ENCODE results near the gene TIAM2. TPM values are rescaled to one million over a fixed set of nuclear protein-coding genes. Genes with fewer than 3 reads are reported as not detected.

The TIAM2 gene
- total and polyA plus RNA-seq, 10 of the 15 experiments (the other 5 are each of a cell fraction or from before 2014, with no cell fraction given): 1.1 to 10.5 (median 2.3) TPM

GRCh38 chr6:155171109-155171746, 176.1 kb downstream of the TIAM2 start (continued):
- TF ChIP-seq ZNF622 (IDR thresholded peaks at IDR 0.05) (no peak), CEBPB (IDR thresholded peaks at IDR 0.05; ENCODE audit: borderline replicate concordance in 1 of 2, low read depth in 2 of 2, low read length in 2 of 2) (no peak), SUPT20H (IDR thresholded peaks at IDR 0.05; ENCODE audit: borderline replicate concordance, control insufficient read depth, low read depth, low read length) (no peak), IRF4 (IDR thresholded peaks at IDR 0.05; ENCODE audit: low read depth, low read length) (peak; percentile 92), HDAC2 (IDR thresholded peaks at IDR 0.05) (no peak), CREM (IDR thresholded peaks at IDR 0.05; ENCODE audit: low read depth) (peak; percentile 92), MYC (IDR thresholded peaks at IDR 0.05; ENCODE audit: insufficient read depth, insufficient read length, insufficient replicate concordance, low read length, severe bottlenecking) (no peak), TAF1 (IDR thresholded peaks at IDR 0.05; ENCODE audit: borderline replicate concordance, low read depth, low read length) (no peak), ZBED1 (IDR thresholded peaks at IDR 0.05; ENCODE audit: borderline replicate concordance) (peak; percentile 92), BMI1 (IDR thresholded peaks at IDR 0.05; ENCODE audit: borderline replicate concordance) (peak; percentile 77; the same call in 1 of the 2 replicates), POLR2A (IDR thresholded peaks at IDR 0.05; ENCODE audit: low read depth, low read length) (no peak), PAX8 (IDR thresholded peaks at IDR 0.05) (no peak), CTCF (IDR thresholded peaks at IDR 0.05 in 2 of 3, conservative IDR thresholded peaks at IDR 0.05 in 1 of 3; ENCODE audit: control insufficient read depth in 2 of 3, extremely low read depth in 1 of 3, insufficient read depth in 1 of 3, low read depth in 3 of 3, low read length in 3 of 3) (no peak), SMC3 (IDR thresholded peaks at IDR 0.05; ENCODE audit: borderline replicate concordance, low read length) (no peak), SP1 (IDR thresholded peaks at IDR 0.05; ENCODE audit: low read depth, low read length) (peak; percentile 41), NFIC (IDR thresholded peaks at IDR 0.05; ENCODE audit: low read depth, low read length) (peak; percentile 99), CHD4 (IDR thresholded peaks at IDR 0.05) (no peak), KDM1A (IDR thresholded peaks at IDR 0.05; ENCODE audit: borderline replicate concordance) (no peak), MTA2 (IDR thresholded peaks at IDR 0.05; ENCODE audit: low read depth) (peak; percentile 90), POU2F2 (IDR thresholded peaks at IDR 0.05; ENCODE audit: borderline replicate concordance, low read depth, low read length) (peak; percentile 50), RELA (IDR thresholded peaks at IDR 0.05; ENCODE audit: borderline replicate concordance, partially characterized antibody) (peak; percentile 70), SMAD5 (IDR thresholded peaks at IDR 0.05; ENCODE audit: low read depth) (no peak), CHD2 (IDR thresholded peaks at IDR 0.05; ENCODE audit: borderline replicate concordance, low read depth, low read length) (peak; percentile 30; the same call in 1 of the 2 replicates), CREB1 (IDR thresholded peaks at IDR 0.05; ENCODE audit: low read depth) (peak; percentile 67; the same call in 1 of the 2 replicates), RB1 (IDR thresholded peaks at IDR 0.05; ENCODE audit: borderline replicate concordance) (no peak; the same call in 1 of the 2 replicates), PAX5 (IDR thresholded peaks at IDR 0.05; ENCODE audit: borderline replicate concordance, low read depth, low read length) (no peak; the same call in 1 of the 2 replicates), JUNB (IDR thresholded peaks at IDR 0.05) (peak; percentile 96), RAD51 (IDR thresholded peaks at IDR 0.05) (no peak), GATAD2B (conservative IDR thresholded peaks at IDR 0.05; ENCODE audit: low read depth) (no peak), KLF5 (IDR thresholded peaks at IDR 0.05; ENCODE audit: partially characterized antibody) (no peak), NBN (IDR thresholded peaks at IDR 0.05) (peak; percentile 87), BRCA1 (IDR thresholded peaks at IDR 0.05; ENCODE audit: low read depth, low read length) (no peak)
- TF ChIP-seq, protein P1, sequence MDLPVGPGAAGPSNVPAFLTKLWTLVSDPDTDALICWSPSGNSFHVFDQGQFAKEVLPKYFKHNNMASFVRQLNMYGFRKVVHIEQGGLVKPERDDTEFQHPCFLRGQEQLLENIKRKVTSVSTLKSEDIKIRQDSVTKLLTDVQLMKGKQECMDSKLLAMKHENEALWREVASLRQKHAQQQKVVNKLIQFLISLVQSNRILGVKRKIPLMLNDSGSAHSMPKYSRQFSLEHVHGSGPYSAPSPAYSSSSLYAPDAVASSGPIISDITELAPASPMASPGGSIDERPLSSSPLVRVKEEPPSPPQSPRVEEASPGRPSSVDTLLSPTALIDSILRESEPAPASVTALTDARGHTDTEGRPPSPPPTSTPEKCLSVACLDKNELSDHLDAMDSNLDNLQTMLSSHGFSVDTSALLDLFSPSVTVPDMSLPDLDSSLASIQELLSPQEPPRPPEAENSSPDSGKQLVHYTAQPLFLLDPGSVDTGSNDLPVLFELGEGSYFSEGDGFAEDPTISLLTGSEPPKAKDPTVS (IDR thresholded peaks at IDR 0.05; ENCODE audit: low read depth, low read length): no peak

Data from GM12878 (cell line).